Suprapubic skin (tissue), 4 donors: ENCODE measurements around the gene SLC15A3. TPM values are rescaled to one million over a fixed set of nuclear protein-coding genes. Genes with fewer than 3 reads are reported as not detected.

Experiments
- DNase-seq, 2 donors: peaks; one replicate each; pipeline ENCODE4 v3.0.0-alpha.2; 2019; ENCODE audit warnings: low spot score in 2 of 2
- H3K27ac ChIP-seq: fragments of 200-600 bp; sonication (generic); one replicate; pipeline ENCODE4 v1.5.1; 2019
- H3K27me3 ChIP-seq: fragments of 200-600 bp; sonication (generic); one replicate; pipeline ENCODE4 v1.5.1; 2019
- H3K36me3 ChIP-seq: fragments of 200-600 bp; sonication (generic); one replicate; pipeline ENCODE4 v1.5.1; 2019
- H3K4me1 ChIP-seq: fragments of 200-600 bp; sonication (generic); one replicate; pipeline ENCODE4 v1.5.1; 2019
- H3K4me3 ChIP-seq: fragments of 200-600 bp; sonication (generic); one replicate; pipeline ENCODE4 v1.5.1; 2019; ENCODE audit warnings: mild to moderate bottlenecking
- H3K9me3 ChIP-seq: fragments of 200-600 bp; sonication (generic); one replicate; pipeline ENCODE4 v1.5.1; 2019
- EP300 ChIP-seq: sonication (generic); formaldehyde crosslinking; IDR thresholded peaks from one replicate; pipeline ENCODE4 v1.6.1; 2017; ENCODE audit warnings: antibody characterized with exemption
- POLR2A ChIP-seq, 2 donors: fragments of 450-650 bp; IDR thresholded peaks; one replicate each; pipeline ENCODE4 v1.6.1; 2017; ENCODE audit warnings: antibody characterized with exemption in 2 of 2, mild to moderate bottlenecking in 2 of 2, moderate library complexity in 2 of 2
- POLR2AphosphoS5 ChIP-seq, 3 donors: sonication (generic); formaldehyde crosslinking; IDR thresholded peaks; one replicate each; pipeline ENCODE4 v1.6.1; 2017; ENCODE audit warnings: antibody characterized with exemption in 3 of 3
- WGBS: methylation state at CpG from one replicate; pipeline ENCODE4 v1.1.5; 2018; 5-methylcytosine and 5-hydroxymethylcytosine counted together
- total RNA-seq, 4 donors: library from RNA; depleted of rRNA; stranded (reverse); fragments of >200 nt; gene quantifications; one replicate each; pipeline ENCODE4 v1.1.0, GENCODE V29; 2016
- TF ChIP-seq, protein P1 (sequence below), 2 donors: fragments of 200-600 bp in 1 of 2; fragments of 450-650 bp in 1 of 2; sonication (generic) in 1 of 2; IDR thresholded peaks; one replicate each; pipeline ENCODE4 v1.5.1; 2016 to 2019; ENCODE audit warnings: antibody characterized with exemption in 2 of 2, mild to moderate bottlenecking in 1 of 2, moderate library complexity in 1 of 2

SLC15A3 gene
- total RNA-seq, 4 donors from 2014 or later, result 1.7 to 10.5 (median 9.8) TPM

DNA sequence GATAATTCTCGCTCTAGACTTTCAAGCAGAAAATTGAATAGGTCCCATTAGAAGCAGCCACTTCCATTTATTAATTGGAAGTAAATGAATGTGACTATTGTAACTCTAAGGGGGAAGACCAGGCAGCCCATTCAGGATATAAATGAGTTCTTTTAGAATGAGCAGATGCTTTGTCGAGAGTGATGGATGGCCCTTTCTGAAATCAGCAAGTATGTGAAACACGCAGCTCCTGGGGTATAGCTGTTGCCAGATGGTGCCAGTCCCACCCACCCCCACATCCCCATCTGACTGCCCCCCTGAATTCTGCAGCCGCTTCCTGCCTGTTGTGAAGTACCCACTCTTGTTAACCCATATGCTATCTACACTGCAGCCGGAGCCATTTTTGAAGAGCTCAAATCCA lies 3.7 kb downstream of the SLC15A3 start:
- H3K4me3 ChIP-seq, result no peak overlapping the region
- peaks cover 46% of the 10 kb centered on the region for H3K4me1 ChIP-seq
- H3K27ac ChIP-seq, result no peak overlapping the region
- H3K9me3 ChIP-seq, result no peaks in the 10 kb centered on the region
- WGBS, result 85% methylated on average over 5 of the region's 5 CpGs
- H3K36me3 ChIP-seq, result no peaks in the 10 kb centered on the region
- H3K27me3 ChIP-seq, result no peaks in the 10 kb centered on the region
- TF ChIP-seq, protein P1, sequence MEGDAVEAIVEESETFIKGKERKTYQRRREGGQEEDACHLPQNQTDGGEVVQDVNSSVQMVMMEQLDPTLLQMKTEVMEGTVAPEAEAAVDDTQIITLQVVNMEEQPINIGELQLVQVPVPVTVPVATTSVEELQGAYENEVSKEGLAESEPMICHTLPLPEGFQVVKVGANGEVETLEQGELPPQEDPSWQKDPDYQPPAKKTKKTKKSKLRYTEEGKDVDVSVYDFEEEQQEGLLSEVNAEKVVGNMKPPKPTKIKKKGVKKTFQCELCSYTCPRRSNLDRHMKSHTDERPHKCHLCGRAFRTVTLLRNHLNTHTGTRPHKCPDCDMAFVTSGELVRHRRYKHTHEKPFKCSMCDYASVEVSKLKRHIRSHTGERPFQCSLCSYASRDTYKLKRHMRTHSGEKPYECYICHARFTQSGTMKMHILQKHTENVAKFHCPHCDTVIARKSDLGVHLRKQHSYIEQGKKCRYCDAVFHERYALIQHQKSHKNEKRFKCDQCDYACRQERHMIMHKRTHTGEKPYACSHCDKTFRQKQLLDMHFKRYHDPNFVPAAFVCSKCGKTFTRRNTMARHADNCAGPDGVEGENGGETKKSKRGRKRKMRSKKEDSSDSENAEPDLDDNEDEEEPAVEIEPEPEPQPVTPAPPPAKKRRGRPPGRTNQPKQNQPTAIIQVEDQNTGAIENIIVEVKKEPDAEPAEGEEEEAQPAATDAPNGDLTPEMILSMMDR (IDR thresholded peaks at IDR 0.05), result no peak
- TF ChIP-seq EP300, result no peak
- TF ChIP-seq POLR2A (IDR thresholded peaks at IDR 0.05), result no peak
- TF ChIP-seq POLR2AphosphoS5 (IDR thresholded peaks at IDR 0.05), result no peak
- DNase-seq, result peak in 1 of 2 donors; percentile 19

- TF ChIP-seq POLR2AphosphoS5 (IDR thresholded peaks at IDR 0.05), result no peak
- TF ChIP-seq, protein P1 (IDR thresholded peaks at IDR 0.05), result no peak
- TF ChIP-seq EP300, result no peak
- TF ChIP-seq POLR2A (IDR thresholded peaks at IDR 0.05), result no peak
- Histone ChIP-seq H3K27ac (no peak overlapping the region), H3K4me1 (peaks cover 50% of the 10 kb centered on the region), H3K27me3 (no peaks in the 10 kb centered on the region), H3K36me3 (no peaks in the 10 kb centered on the region), H3K9me3 (no peaks in the 10 kb centered on the region), H3K4me3 (no peak overlapping the region)
- WGBS, result 43% methylated on average over 2 of the region's 2 CpGs
- DNase-seq, result no peak
These were observed 4.3 kb downstream of the SLC15A3 start for GRCh38 chr11:60947700-60948099.

DNA sequence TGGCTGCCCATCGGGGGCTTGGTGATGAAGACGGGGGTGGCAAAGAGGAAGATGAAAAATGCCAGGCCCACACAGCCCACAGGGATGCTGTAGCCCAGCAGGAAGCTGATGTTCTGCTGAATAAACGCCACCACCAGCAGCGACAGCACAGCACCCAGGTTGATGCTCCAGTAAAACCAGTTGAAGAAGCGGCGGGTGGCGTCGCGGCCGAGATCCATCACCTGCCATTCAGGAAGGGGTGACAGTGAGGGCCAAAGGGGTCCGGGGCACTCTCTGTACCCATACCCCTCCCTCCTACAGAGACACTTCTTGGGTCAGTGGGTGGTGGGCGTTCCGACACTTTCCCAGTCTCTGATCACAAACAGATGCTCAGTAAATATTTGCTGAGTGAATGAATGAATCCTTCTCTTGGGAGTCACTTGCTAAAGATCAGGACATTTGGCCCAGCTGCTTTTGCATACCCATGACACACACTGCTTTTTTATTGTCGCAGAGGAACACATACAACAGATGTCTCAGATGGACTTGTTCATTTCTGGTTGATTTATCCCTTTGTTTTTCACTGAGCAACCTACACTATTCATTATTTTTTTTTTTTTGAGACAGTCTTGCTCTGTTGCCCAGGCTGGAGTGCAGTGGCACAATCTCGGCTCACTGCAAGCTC lies 5.2 kb downstream of the SLC15A3 start:
- Histone ChIP-seq H3K4me3 (no peak overlapping the region), H3K4me1 (peaks cover 50% of the 10 kb centered on the region), H3K9me3 (no peaks in the 10 kb centered on the region), H3K36me3 (peaks cover 9% of the 10 kb centered on the region), H3K27me3 (no peaks in the 10 kb centered on the region), H3K27ac (no peak overlapping the region)
- TF ChIP-seq POLR2AphosphoS5 (IDR thresholded peaks at IDR 0.05) (no peak), POLR2A (IDR thresholded peaks at IDR 0.05) (no peak), EP300 (no peak)
- TF ChIP-seq, protein P1 (IDR thresholded peaks at IDR 0.05), result no peak
- WGBS, result 75% methylated on average over 15 of the region's 15 CpGs
- DNase-seq, result no peak

DNA sequence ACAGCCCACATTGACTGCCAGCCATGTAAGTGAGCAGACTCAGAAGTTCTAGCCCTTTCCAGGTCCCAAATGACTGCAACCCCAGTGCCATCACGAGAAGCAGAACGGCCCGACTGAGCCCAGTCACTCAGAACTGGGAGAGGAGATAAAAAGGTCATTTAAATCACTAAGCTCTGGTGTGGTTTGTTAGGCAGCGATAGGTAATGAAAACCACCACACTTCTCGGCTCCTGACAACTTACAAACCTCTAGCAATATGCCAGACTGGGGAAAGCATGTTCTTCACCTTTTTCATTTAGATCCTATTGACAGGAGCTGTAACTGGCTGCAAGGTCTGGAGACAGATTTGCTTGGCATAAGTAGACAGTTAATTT lies 6.7 kb downstream of the SLC15A3 start:
- 97% methylated on average over 5 of the region's 5 CpGs for WGBS
- H3K27ac ChIP-seq, result no peak overlapping the region
- H3K4me1 ChIP-seq, result peaks cover 39% of the 10 kb centered on the region
- TF ChIP-seq POLR2A (IDR thresholded peaks at IDR 0.05), result no peak
- no peak for TF ChIP-seq EP300
- TF ChIP-seq, protein P1 (IDR thresholded peaks at IDR 0.05), result no peak
- TF ChIP-seq POLR2AphosphoS5 (IDR thresholded peaks at IDR 0.05), result no peak
- H3K27me3 ChIP-seq, result no peaks in the 10 kb centered on the region
- H3K9me3 ChIP-seq, result no peaks in the 10 kb centered on the region
- DNase-seq, result no peak
- H3K36me3 ChIP-seq, result peaks cover 20% of the 10 kb centered on the region
- no peak overlapping the region for H3K4me3 ChIP-seq

DNA sequence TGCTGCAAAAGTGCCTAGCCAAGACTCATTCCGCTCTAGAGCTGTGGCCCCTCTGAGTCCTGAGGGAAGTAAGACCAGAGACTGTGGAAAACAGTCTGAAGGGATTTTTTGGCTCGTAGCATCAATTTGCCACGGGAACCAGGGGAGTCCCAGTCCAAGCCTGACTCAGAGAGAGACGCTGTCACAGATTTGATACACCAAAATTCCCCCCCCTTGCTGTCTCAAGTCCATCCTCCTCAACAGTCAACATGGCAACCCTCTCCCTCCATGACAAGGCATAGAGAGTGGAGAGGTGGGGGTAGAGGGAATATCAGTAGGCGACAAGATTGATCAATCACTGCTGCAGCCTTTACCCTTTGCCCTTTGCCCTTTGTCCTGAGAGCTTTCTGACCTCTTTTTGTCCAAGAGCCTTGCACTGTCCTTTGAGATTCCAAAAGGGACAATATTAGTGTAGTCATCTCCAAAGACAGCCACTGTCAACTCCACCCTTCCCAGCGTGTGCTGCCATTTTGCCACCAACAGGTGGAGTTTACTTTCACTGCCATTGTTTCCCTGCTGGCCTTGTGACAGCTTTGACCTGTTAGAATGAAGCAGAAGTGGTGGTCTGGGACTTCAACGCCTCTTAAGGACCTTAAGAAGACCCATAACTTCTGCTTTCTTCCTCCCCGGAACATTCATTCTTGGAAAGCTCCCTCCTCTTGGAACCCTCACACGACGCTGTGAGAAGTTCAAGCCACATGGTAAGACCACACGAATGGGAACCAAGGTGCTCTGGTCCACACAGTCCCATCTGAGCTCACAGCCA lies 7.3 kb downstream of the SLC15A3 start:
- Histone ChIP-seq H3K27ac (no peak overlapping the region), H3K36me3 (peaks cover 20% of the 10 kb centered on the region), H3K9me3 (no peaks in the 10 kb centered on the region), H3K4me1 (peaks cover 35% of the 10 kb centered on the region), H3K4me3 (no peak overlapping the region), H3K27me3 (no peaks in the 10 kb centered on the region)
- no peak for TF ChIP-seq EP300
- TF ChIP-seq, protein P1 (IDR thresholded peaks at IDR 0.05), result no peak
- no peak for DNase-seq
- 89% methylated on average over 10 of the region's 11 CpGs for WGBS
